BLaER1 (cell line): Measurements from ENCODE around the gene EEF2.
"Not testable (repeated sequence)": the region's sequence is repeated elsewhere in the genome, so short reads cannot be mapped to it uniquely, and the experiment has no call there.

Experiments
- H3K27ac ChIP-seq: shearing (Covaris generic); formaldehyde crosslinking; 2 replicates; pipeline ENCODE4 v1.8.1; 2022
- H3K27me3 ChIP-seq: shearing (Covaris generic); formaldehyde crosslinking; 2 replicates; pipeline ENCODE4 v1.8.1; 2022
- H3K36me3 ChIP-seq: shearing (Covaris generic); formaldehyde crosslinking; 2 replicates; pipeline ENCODE4 v1.8.1; 2022
- H3K4me1 ChIP-seq: shearing (Covaris generic); formaldehyde crosslinking; 2 replicates; pipeline ENCODE4 v1.8.1; 2022
- H3K4me2 ChIP-seq: shearing (Covaris generic); formaldehyde crosslinking; 2 replicates; pipeline ENCODE4 v1.8.1; 2022
- H3K4me3 ChIP-seq: shearing (Covaris generic); formaldehyde crosslinking; 2 replicates; pipeline ENCODE4 v1.8.1; 2022
- H3K9ac ChIP-seq: shearing (Covaris generic); formaldehyde crosslinking; 2 replicates; pipeline ENCODE4 v1.8.1; 2022
- H3K9me3 ChIP-seq: shearing (Covaris generic); formaldehyde crosslinking; 2 replicates; pipeline ENCODE4 v1.8.1; 2022
- H4K20me1 ChIP-seq: shearing (Covaris generic); formaldehyde crosslinking; 2 replicates; pipeline ENCODE4 v1.8.1; 2022
- Cebpa-rat ChIP-seq: shearing (Covaris generic); IDR thresholded peaks from 2 replicates; pipeline ENCODE4 v1.8.1; 2022

The EEF2 gene

GRCh38 chr19:3958836-3959765 lies 26.2 kb downstream of the EEF2 start:
- TF ChIP-seq Cebpa-rat, result no peak
- no peak overlapping the region for H3K4me3 ChIP-seq
- no peak overlapping the region for H3K4me2 ChIP-seq
- peaks cover 28% of the 10 kb centered on the region for H4K20me1 ChIP-seq
- no peak overlapping the region for H3K27ac ChIP-seq
- H3K36me3 ChIP-seq, result peaks cover 94% of the 10 kb centered on the region
- no peaks in the 10 kb centered on the region for H3K9me3 ChIP-seq
- peaks cover 7% of the 10 kb centered on the region; the same call in 1 of the 2 replicates for H3K4me1 ChIP-seq
- no peaks in the 10 kb centered on the region for H3K27me3 ChIP-seq
- H3K9ac ChIP-seq, result no peak overlapping the region

DNA sequence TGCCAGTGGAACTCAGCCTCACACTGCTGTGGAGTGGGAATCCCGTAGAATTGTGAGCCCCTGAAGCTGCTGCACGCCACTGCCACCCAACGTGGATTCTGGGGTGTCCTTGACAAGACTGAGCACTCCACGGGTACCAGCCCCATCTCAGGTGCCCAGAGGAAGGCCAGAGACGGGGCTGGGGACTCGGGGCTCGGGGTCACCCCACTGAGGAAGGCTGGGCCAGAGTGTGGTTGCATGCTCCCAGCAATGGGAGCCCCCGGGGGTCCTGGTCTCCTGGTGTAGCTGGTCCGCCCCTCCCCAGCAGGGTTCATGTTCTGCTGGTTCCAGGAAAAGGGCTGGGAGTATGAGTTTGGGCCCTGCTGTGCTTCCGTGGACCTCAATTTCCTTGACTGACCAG lies 29.6 kb downstream of the EEF2 start:
- Histone ChIP-seq H3K9ac (no peak overlapping the region), H3K27ac (no peak overlapping the region), H3K27me3 (no peaks in the 10 kb centered on the region), H3K4me2 (no peak overlapping the region), H3K9me3 (no peaks in the 10 kb centered on the region), H4K20me1 (peaks cover 16% of the 10 kb centered on the region), H3K4me3 (no peak overlapping the region), H3K4me1 (peaks cover 31% of the 10 kb centered on the region), H3K36me3 (peaks cover 60% of the 10 kb centered on the region)
- no peak for TF ChIP-seq Cebpa-rat

GRCh38 chr19:3955276-3955675 lies 30.0 kb downstream of the EEF2 start:
- not testable (repeated sequence) for H3K9ac ChIP-seq, H3K9me3 ChIP-seq, H3K27ac ChIP-seq, H3K4me3 ChIP-seq, H3K27me3 ChIP-seq, H3K4me2 ChIP-seq
- H4K20me1 ChIP-seq, result peaks cover 16% of the 10 kb centered on the region
- H3K36me3 ChIP-seq, result peaks cover 56% of the 10 kb centered on the region
- peaks cover 35% of the 10 kb centered on the region for H3K4me1 ChIP-seq

DNA sequence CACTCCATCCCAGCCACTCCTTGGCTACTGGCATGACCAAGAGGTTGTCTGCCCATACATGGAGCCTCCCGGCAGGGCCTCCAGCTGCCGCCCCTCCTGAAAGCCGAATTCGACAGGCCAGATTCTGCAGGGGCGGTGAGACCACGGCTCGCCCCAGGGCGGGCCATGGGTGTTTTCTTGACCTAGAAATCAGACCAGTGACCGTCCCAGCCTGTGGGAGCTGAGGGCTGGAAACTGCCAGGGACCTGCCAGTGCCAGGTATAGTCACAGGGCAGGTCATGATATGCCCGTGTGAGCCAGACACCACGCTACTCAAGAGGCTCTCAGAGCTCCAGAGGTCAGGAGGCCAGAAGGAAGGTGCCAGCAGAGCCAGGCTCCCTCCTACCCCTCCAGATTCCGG lies 31.2 kb downstream of the EEF2 start:
- no peak for TF ChIP-seq Cebpa-rat
- Histone ChIP-seq H4K20me1 (peaks cover 16% of the 10 kb centered on the region), H3K27me3 (no peaks in the 10 kb centered on the region), H3K9ac (no peak overlapping the region), H3K36me3 (peaks cover 44% of the 10 kb centered on the region), H3K4me2 (no peak overlapping the region), H3K27ac (no peak overlapping the region), H3K9me3 (no peaks in the 10 kb centered on the region), H3K4me1 (peaks cover 45% of the 10 kb centered on the region), H3K4me3 (no peak overlapping the region)

- not testable (repeated sequence) for H3K4me2 ChIP-seq, H3K27me3 ChIP-seq, H3K9me3 ChIP-seq
Observed at GRCh38 chr19:3952755-3953276, 32.4 kb downstream of the EEF2 start.

DNA sequence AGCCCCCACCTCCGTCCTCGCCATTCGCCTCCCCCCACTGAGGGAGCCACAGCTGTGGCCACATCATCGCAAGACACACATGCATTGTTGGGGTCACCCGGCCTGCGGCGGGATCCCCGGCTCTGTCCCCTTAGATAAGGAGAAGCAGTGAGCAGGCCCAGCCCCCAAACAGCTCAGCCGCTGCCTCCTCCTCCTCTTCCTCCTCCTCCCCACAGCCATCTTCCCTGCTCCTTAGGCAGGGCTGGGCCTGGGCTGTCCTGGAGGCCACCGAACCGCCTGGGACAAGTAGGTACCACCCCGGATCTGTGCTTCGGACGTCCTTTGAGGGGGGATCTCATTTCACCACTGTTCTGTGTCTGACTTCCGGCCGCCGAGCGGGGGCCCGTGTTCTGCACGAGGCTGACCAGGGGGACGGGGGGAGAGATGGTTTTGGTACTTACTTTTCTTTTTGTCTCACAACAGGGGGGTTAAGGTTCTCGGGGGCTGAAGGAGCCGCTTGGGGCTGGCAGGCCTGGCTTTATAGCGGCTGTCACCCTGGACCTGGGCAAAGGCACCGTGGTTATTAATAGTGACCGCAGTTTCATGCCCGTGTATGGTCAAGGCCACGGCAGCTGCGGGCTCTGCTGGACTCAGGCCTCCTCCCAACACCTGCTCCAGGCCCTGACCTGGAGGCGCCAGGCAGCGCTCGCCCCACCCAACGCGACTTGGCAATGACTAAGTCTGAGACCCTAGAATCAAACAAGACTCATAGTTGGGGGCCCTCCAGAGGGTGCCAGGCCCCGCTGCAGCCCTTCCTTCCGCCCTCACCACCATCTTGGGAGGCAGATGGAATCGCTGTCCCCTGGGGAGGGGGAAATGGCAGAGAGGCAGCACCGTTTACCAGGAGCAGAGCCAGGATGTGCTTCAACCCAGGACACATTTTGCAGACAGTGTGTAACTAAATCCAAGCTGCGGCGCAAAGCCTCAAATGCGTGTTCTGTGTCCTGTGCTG lies 34.1 kb downstream of the EEF2 start:
- no peaks in the 10 kb centered on the region for H3K9me3 ChIP-seq
- no peak for TF ChIP-seq Cebpa-rat
- peak overlapping the region; percentile 61 for H3K4me3 ChIP-seq
- H4K20me1 ChIP-seq, result no peaks in the 10 kb centered on the region
- H3K9ac ChIP-seq, result peak overlapping the region; percentile 73
- peaks cover 38% of the 10 kb centered on the region for H3K4me1 ChIP-seq
- H3K4me2 ChIP-seq, result peak overlapping the region; percentile 89
- H3K36me3 ChIP-seq, result peaks cover 15% of the 10 kb centered on the region
- no peaks in the 10 kb centered on the region for H3K27me3 ChIP-seq
- H3K27ac ChIP-seq, result peak overlapping the region; percentile 83

More at GRCh38 chr19:3952755-3953276, 32.4 kb downstream of the EEF2 start:
- H3K9ac ChIP-seq, H3K4me3 ChIP-seq, H4K20me1 ChIP-seq, H3K27ac ChIP-seq: not testable (repeated sequence)
- Histone ChIP-seq H3K4me1 (peaks cover 39% of the 10 kb centered on the region), H3K36me3 (peaks cover 31% of the 10 kb centered on the region)

GRCh38 chr19:3949997-3950859 lies 35.0 kb downstream of the EEF2 start:
- H3K4me3 ChIP-seq, result peak overlapping the region; percentile 61
- H3K4me2 ChIP-seq, result peak overlapping the region; percentile 89
- peaks cover 6% of the 10 kb centered on the region; the same call in 1 of the 2 replicates for H3K36me3 ChIP-seq
- no peaks in the 10 kb centered on the region for H3K9me3 ChIP-seq
- H3K4me1 ChIP-seq, result peaks cover 38% of the 10 kb centered on the region
- H3K9ac ChIP-seq, result peak overlapping the region; percentile 73
- H3K27ac ChIP-seq, result peak overlapping the region; percentile 72
- no peaks in the 10 kb centered on the region for H3K27me3 ChIP-seq
- no peaks in the 10 kb centered on the region for H4K20me1 ChIP-seq
- TF ChIP-seq Cebpa-rat, result no peak

GRCh38 chr19:3949294-3949693 lies 36.0 kb downstream of the EEF2 start:
- Histone ChIP-seq H3K4me3 (no peak overlapping the region), H3K36me3 (no peaks in the 10 kb centered on the region; the same call in 1 of the 2 replicates), H4K20me1 (no peaks in the 10 kb centered on the region), H3K4me2 (no peak overlapping the region), H3K9me3 (no peaks in the 10 kb centered on the region), H3K9ac (no peak overlapping the region), H3K27me3 (no peaks in the 10 kb centered on the region), H3K27ac (no peak overlapping the region), H3K4me1 (peaks cover 41% of the 10 kb centered on the region)
- no peak for TF ChIP-seq Cebpa-rat

DNA sequence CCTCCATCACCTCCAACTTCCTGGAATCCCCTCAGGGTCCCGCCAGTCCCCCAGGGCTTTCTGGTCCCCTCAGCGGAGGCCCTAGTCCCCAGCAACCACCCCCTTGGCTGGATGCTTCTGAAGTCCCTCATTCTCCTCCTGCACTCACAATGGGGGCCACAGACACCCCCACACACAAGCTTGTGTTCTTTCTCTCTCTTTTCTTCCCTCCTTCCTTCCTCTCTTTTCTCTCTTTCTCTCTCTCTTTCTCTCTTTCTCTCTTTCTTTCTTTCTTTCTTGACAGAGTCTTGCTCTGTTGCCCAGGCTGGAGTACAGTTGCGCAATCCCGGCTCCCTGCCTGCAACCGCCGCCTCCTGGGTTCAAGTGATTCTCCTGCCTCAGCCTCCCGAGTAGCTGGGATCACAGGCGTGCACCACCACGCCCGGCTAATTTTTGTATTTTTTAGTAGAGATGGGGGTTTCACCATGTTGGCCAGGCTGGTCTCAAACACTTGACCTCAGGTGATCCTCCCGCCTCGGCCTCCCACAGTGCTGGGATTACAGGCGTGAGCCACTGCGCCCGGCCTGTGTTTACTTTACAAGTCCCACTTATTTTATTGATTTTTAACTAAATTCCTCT lies 37.8 kb downstream of the EEF2 start:
- H3K4me2 ChIP-seq, H3K36me3 ChIP-seq, H3K9ac ChIP-seq, H3K27me3 ChIP-seq, H3K4me3 ChIP-seq, H3K9me3 ChIP-seq, H4K20me1 ChIP-seq, H3K27ac ChIP-seq: not testable (repeated sequence)
- peaks cover 42% of the 10 kb centered on the region for H3K4me1 ChIP-seq
- peak; percentile 86 for TF ChIP-seq Cebpa-rat
